Measurements from ENCODE around the gene SF3A1. TPM values are rescaled to one million over a fixed set of nuclear protein-coding genes. Genes with fewer than 3 reads are reported as not detected.

SF3A1 gene
- total and polyA plus RNA-seq, 9 of the 15 experiments (the other 6 are each of a cell fraction or from before 2014, with no cell fraction given), result 6.7 to 228 (median 13.0) TPM

DNA sequence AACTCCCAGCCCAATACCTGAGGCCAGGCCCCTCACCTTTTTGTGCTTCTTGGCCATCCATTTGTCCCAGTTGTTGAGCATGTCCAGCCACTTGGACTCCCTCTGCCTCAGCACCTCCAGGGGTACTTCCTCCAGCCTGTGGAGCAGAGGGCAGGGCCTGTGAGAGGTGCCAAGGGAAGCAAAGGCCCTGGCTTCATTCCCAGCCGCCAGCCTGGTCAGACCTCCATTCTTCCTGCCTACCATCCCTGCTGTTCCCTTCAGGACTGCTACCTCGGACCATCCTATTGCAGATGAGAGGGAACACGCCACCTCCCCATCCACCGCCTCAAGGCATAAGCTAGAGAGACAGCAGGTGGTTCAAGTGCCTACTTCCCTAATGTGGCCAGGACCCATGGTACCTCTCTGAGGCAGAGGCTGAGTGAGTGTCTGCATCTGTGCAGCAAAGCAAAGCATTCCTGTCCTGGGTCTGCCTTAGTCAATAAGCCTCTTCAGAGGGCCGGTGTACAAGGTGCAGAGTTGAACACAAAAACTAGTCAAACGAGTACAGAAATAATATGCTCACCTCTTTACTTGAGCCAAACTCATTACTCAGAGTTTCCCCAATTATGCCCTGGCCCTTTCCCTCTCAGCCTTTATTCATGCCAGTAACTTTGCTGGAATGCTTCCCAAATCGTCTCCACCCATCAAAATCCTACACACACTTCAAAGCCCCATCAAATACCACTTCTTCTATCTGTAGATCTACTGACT is 52.0 kb downstream of the SF3A1 start (continued):
- TF ChIP-seq, protein P1, sequence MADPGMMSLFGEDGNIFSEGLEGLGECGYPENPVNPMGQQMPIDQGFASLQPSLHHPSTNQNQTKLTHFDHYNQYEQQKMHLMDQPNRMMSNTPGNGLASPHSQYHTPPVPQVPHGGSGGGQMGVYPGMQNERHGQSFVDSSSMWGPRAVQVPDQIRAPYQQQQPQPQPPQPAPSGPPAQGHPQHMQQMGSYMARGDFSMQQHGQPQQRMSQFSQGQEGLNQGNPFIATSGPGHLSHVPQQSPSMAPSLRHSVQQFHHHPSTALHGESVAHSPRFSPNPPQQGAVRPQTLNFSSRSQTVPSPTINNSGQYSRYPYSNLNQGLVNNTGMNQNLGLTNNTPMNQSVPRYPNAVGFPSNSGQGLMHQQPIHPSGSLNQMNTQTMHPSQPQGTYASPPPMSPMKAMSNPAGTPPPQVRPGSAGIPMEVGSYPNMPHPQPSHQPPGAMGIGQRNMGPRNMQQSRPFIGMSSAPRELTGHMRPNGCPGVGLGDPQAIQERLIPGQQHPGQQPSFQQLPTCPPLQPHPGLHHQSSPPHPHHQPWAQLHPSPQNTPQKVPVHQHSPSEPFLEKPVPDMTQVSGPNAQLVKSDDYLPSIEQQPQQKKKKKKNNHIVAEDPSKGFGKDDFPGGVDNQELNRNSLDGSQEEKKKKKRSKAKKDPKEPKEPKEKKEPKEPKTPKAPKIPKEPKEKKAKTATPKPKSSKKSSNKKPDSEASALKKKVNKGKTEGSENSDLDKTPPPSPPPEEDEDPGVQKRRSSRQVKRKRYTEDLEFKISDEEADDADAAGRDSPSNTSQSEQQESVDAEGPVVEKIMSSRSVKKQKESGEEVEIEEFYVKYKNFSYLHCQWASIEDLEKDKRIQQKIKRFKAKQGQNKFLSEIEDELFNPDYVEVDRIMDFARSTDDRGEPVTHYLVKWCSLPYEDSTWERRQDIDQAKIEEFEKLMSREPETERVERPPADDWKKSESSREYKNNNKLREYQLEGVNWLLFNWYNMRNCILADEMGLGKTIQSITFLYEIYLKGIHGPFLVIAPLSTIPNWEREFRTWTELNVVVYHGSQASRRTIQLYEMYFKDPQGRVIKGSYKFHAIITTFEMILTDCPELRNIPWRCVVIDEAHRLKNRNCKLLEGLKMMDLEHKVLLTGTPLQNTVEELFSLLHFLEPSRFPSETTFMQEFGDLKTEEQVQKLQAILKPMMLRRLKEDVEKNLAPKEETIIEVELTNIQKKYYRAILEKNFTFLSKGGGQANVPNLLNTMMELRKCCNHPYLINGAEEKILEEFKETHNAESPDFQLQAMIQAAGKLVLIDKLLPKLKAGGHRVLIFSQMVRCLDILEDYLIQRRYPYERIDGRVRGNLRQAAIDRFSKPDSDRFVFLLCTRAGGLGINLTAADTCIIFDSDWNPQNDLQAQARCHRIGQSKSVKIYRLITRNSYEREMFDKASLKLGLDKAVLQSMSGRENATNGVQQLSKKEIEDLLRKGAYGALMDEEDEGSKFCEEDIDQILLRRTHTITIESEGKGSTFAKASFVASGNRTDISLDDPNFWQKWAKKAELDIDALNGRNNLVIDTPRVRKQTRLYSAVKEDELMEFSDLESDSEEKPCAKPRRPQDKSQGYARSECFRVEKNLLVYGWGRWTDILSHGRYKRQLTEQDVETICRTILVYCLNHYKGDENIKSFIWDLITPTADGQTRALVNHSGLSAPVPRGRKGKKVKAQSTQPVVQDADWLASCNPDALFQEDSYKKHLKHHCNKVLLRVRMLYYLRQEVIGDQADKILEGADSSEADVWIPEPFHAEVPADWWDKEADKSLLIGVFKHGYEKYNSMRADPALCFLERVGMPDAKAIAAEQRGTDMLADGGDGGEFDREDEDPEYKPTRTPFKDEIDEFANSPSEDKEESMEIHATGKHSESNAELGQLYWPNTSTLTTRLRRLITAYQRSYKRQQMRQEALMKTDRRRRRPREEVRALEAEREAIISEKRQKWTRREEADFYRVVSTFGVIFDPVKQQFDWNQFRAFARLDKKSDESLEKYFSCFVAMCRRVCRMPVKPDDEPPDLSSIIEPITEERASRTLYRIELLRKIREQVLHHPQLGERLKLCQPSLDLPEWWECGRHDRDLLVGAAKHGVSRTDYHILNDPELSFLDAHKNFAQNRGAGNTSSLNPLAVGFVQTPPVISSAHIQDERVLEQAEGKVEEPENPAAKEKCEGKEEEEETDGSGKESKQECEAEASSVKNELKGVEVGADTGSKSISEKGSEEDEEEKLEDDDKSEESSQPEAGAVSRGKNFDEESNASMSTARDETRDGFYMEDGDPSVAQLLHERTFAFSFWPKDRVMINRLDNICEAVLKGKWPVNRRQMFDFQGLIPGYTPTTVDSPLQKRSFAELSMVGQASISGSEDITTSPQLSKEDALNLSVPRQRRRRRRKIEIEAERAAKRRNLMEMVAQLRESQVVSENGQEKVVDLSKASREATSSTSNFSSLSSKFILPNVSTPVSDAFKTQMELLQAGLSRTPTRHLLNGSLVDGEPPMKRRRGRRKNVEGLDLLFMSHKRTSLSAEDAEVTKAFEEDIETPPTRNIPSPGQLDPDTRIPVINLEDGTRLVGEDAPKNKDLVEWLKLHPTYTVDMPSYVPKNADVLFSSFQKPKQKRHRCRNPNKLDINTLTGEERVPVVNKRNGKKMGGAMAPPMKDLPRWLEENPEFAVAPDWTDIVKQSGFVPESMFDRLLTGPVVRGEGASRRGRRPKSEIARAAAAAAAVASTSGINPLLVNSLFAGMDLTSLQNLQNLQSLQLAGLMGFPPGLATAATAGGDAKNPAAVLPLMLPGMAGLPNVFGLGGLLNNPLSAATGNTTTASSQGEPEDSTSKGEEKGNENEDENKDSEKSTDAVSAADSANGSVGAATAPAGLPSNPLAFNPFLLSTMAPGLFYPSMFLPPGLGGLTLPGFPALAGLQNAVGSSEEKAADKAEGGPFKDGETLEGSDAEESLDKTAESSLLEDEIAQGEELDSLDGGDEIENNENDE (IDR thresholded peaks at IDR 0.05; ENCODE audit: low read depth, low read length), result no peak
- no peak for TF ChIP-seq ZBTB17 (CRISPR knock-in tag; IDR thresholded peaks at IDR 0.05)
- no peak for TF ChIP-seq ZNF444 (CRISPR knock-in tag; IDR thresholded peaks at IDR 0.05)
- no peak for TF ChIP-seq ZZZ3 (IDR thresholded peaks at IDR 0.05)
- no peak for TF ChIP-seq MYC (IDR thresholded peaks at IDR 0.05; ENCODE audit: low read depth, low read length)
- TF ChIP-seq MYC (CRISPR knock-in tag; IDR thresholded peaks at IDR 0.05; ENCODE audit: borderline replicate concordance, low read depth), result no peak
- TF ChIP-seq, protein P2, sequence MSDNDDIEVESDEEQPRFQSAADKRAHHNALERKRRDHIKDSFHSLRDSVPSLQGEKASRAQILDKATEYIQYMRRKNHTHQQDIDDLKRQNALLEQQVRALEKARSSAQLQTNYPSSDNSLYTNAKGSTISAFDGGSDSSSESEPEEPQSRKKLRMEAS (CRISPR knock-in tag; IDR thresholded peaks at IDR 0.05), result no peak
- TF ChIP-seq HLTF (IDR thresholded peaks at IDR 0.05), result no peak

All from K562 (cell line).